Nephron (organoid): ENCODE results near the gene ZNF496.
A peak's percentile ranks its signal among the peaks of the same experiment; 100 is the strongest.

Source experiments
- H3K27ac Mint-ChIP-seq, 3 experiments: 2 replicates each; pipeline ENCODE4 v1.8.0; 2020; ENCODE audit warnings: mixed read lengths in 3 of 3, mild to moderate bottlenecking in 2 of 3, moderate library complexity in 1 of 3
- H3K27me3 Mint-ChIP-seq: 2 replicates; pipeline ENCODE4 v1.8.0; 2021; ENCODE audit warnings: low read depth, mild to moderate bottlenecking, moderate library complexity, mixed read lengths
- H3K36me3 Mint-ChIP-seq: 2 replicates; pipeline ENCODE4 v1.8.0; 2020; ENCODE audit warnings: low read depth, mixed read lengths
- H3K4me1 Mint-ChIP-seq: 2 replicates; pipeline ENCODE4 v1.8.0; 2020; ENCODE audit warnings: mixed read lengths
- H3K4me3 Mint-ChIP-seq, 3 experiments: 2 replicates each; pipeline ENCODE4 v1.8.0; 2020; ENCODE audit warnings: mild to moderate bottlenecking in 3 of 3, mixed read lengths in 3 of 3, moderate library complexity in 2 of 3
- H3K9me3 Mint-ChIP-seq: 2 replicates; pipeline ENCODE4 v1.8.0; 2020; ENCODE audit warnings: mixed read lengths
- TF ChIP-seq, protein P1 (sequence below), 3 experiments: fragments of 200-600 bp; sonication (generic); IDR thresholded peaks; one replicate each; pipeline ENCODE4 v1.5.0; 2021; ENCODE audit warnings: antibody characterized with exemption in 3 of 3; ENCODE audit not compliant: unreplicated experiment in 3 of 3

Gene ZNF496

DNA sequence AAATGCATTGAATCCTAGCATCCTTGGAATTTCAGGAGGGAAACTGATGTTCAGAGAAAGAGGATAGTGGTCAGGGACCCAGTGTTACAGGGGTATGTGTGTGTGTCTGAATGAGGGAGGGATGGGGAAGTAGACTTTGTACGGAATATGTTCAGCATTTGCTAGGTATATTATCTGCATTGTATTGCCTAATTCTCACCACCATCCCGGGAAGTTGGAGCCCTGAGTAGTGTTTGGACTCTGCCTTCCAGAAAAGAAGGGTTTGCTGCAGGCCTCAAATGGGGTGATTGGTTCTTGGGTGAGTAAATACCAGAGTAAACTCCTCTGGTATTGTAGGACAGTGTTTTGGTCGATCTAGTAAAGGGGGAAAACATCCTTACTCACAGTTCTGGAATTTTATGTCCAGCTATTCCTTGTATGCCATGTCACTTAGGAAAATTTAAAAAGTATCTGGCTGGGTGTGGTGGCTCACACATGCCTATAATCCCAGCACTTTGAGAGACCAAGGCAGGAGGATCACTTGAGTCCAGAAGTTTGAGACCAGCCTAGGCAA, 7.1 kb upstream of the ZNF496 start:
- no peaks in the 10 kb centered on the region for H3K27me3 Mint-ChIP-seq

GRCh38 chr1:247337961-247338360, 6.3 kb upstream of the ZNF496 start:
- Mint-ChIP-seq H3K27me3 (no peaks in the 10 kb centered on the region), H3K4me1 (peaks cover 53% of the 10 kb centered on the region), H3K4me3 (peak overlapping the region in 1 of 3 experiments; percentile 60), H3K36me3 (peaks cover 35% of the 10 kb centered on the region), H3K9me3 (no peaks in the 10 kb centered on the region), H3K27ac (peak overlapping the region; percentile 75 to 92 (median 83))
- TF ChIP-seq, protein P1, sequence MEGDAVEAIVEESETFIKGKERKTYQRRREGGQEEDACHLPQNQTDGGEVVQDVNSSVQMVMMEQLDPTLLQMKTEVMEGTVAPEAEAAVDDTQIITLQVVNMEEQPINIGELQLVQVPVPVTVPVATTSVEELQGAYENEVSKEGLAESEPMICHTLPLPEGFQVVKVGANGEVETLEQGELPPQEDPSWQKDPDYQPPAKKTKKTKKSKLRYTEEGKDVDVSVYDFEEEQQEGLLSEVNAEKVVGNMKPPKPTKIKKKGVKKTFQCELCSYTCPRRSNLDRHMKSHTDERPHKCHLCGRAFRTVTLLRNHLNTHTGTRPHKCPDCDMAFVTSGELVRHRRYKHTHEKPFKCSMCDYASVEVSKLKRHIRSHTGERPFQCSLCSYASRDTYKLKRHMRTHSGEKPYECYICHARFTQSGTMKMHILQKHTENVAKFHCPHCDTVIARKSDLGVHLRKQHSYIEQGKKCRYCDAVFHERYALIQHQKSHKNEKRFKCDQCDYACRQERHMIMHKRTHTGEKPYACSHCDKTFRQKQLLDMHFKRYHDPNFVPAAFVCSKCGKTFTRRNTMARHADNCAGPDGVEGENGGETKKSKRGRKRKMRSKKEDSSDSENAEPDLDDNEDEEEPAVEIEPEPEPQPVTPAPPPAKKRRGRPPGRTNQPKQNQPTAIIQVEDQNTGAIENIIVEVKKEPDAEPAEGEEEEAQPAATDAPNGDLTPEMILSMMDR (IDR thresholded peaks at IDR 0.05; ENCODE audit: unreplicated experiment in 3 of 3), result no peak

More for the DNA sequence above, 7.1 kb upstream of the ZNF496 start:
- Mint-ChIP-seq H3K36me3 (peaks cover 40% of the 10 kb centered on the region), H3K4me1 (peaks cover 46% of the 10 kb centered on the region), H3K27ac (peak overlapping the region in 1 of 3 experiments; percentile 8), H3K4me3 (no peak overlapping the region), H3K9me3 (no peaks in the 10 kb centered on the region)
- TF ChIP-seq, protein P1 (IDR thresholded peaks at IDR 0.05; ENCODE audit: unreplicated experiment in 3 of 3), result no peak

DNA sequence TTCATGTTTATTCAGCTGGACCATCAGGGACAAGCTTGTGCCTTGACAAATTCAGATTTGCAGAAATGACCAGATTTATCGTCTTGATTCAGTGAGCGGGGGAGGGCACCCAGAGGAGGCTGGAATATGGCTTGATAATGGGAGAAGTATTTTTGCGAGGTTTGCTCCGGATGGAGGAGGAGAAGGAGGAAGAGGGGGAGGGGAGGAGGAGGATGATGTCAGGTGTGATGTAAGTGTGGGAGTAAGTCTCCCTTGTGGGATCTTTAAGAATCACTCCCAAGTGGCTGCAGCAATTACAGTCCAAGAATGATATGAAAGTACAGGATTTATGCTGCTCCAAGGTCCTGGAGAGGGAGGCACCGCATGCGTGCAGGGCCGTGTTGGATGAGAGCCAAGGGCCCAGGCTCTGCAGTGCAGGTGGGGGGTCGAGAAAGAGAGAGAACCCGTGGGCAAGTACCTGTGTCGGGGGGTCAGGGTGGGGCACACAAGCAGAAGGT, 5.6 kb upstream of the ZNF496 start:
- peak overlapping the region; percentile 75 to 92 (median 83) for H3K27ac Mint-ChIP-seq
- peaks cover 28% of the 10 kb centered on the region for H3K36me3 Mint-ChIP-seq
- no peaks in the 10 kb centered on the region for H3K9me3 Mint-ChIP-seq
- no peaks in the 10 kb centered on the region for H3K27me3 Mint-ChIP-seq
- TF ChIP-seq, protein P1 (IDR thresholded peaks at IDR 0.05; ENCODE audit: unreplicated experiment in 3 of 3), result no peak
- H3K4me1 Mint-ChIP-seq, result peaks cover 56% of the 10 kb centered on the region
- peak overlapping the region; percentile 29 to 63 (median 60) for H3K4me3 Mint-ChIP-seq

DNA sequence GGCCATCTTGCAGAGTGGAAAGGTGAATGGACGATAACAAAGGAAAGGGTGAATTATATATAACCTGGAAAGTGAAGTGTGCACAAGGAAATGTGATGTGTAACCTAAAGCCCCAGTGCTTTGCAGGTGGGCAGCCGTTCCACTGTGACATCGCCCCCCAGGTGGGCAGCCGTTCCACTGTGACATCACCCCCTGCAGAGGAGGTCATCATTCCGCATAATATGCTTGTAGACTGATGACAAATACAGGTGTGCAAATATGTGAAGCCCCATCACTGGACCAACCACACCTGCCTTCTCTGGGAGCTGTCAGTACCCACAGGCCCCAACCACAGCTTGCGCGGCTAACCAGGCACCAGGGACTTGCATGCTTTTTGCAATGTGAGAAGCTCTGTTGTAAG, 4.7 kb upstream of the ZNF496 start:
- Mint-ChIP-seq H3K36me3 (peaks cover 24% of the 10 kb centered on the region), H3K4me1 (peaks cover 56% of the 10 kb centered on the region), H3K27me3 (no peaks in the 10 kb centered on the region), H3K27ac (peak overlapping the region; percentile 28 to 92 (median 42)), H3K4me3 (peak overlapping the region; percentile 46 to 52 (median 51)), H3K9me3 (no peaks in the 10 kb centered on the region)
- TF ChIP-seq, protein P1 (IDR thresholded peaks at IDR 0.05; ENCODE audit: unreplicated experiment in 3 of 3), result no peak

- peak overlapping the region; percentile 42 to 82 (median 79) for H3K27ac Mint-ChIP-seq
- H3K36me3 Mint-ChIP-seq, result peaks cover 20% of the 10 kb centered on the region
- TF ChIP-seq, protein P1 (IDR thresholded peaks at IDR 0.05; ENCODE audit: unreplicated experiment in 3 of 3), result no peak
Observed at GRCh38 chr1:247335882-247336281, 4.2 kb upstream of the ZNF496 start.

More at GRCh38 chr1:247335882-247336281, 4.2 kb upstream of the ZNF496 start:
- Mint-ChIP-seq H3K4me1 (peaks cover 56% of the 10 kb centered on the region), H3K27me3 (no peaks in the 10 kb centered on the region), H3K4me3 (peak overlapping the region; percentile 51 to 88 (median 52)), H3K9me3 (no peaks in the 10 kb centered on the region)
